A673 (cell line): ENCODE results near the gene MYO18B. TPM values are rescaled to one million over a fixed set of nuclear protein-coding genes. Genes with fewer than 3 reads are reported as not detected.

Experiments
- BruUV-seq: library from RNA; stranded (reverse); fragments of 400-500 nt; replicated peaks from 2 replicates; lab custom pipeline; 2021; lab: Mats Ljungman, UMichigan
- CTCF ChIA-PET: fragments of 300-600 bp; sonication (Branson Sonifier 250); formaldehyde crosslinking; loops from one replicate; lab custom pipeline; 2022; ENCODE audit warnings: antibody characterized with exemption; lab: Charles Lee
- POLR2A ChIA-PET: fragments of 300-600 bp; sonication (Branson Sonifier 250); formaldehyde crosslinking; loops from one replicate; lab custom pipeline; 2022; ENCODE audit warnings: antibody characterized with exemption; ENCODE audit not compliant: low non-redundant PET; lab: Charles Lee
- DNase-seq: peaks from one replicate; pipeline ENCODE4 v3.0.0-alpha.2; 2015; ENCODE audit warnings: low spot score
- H3K27ac ChIP-seq: fragments of 200-600 bp; sonication (generic); 2 replicates; pipeline ENCODE4 v1.5.1; 2016; ENCODE audit warnings: mixed run types, low read depth, mild to moderate bottlenecking, mixed read lengths, antibody characterized with exemption, low read length; ENCODE audit not compliant: poor library complexity, severe bottlenecking
- H3K27me3 ChIP-seq: fragments of 200-600 bp; sonication (generic); replicated peaks from 2 replicates; pipeline ENCODE4 v1.6.1; 2017; ENCODE audit warnings: mixed run types, low read depth, mild to moderate bottlenecking, mixed read lengths, antibody characterized with exemption, low read length; ENCODE audit not compliant: insufficient read depth, poor library complexity
- H3K36me3 ChIP-seq: fragments of 200-600 bp; sonication (generic); 2 replicates; pipeline ENCODE4 v1.6.1; 2016; ENCODE audit warnings: mixed run types, mild to moderate bottlenecking, mixed read lengths, antibody characterized with exemption, low read length; ENCODE audit not compliant: insufficient read depth, poor library complexity, severe bottlenecking
- H3K4me1 ChIP-seq: fragments of 200-600 bp; sonication (generic); 2 replicates; pipeline ENCODE4 v1.6.1; 2017; ENCODE audit warnings: mixed run types, mild to moderate bottlenecking, mixed read lengths, antibody characterized with exemption, low read length; ENCODE audit not compliant: insufficient read depth, poor library complexity, severe bottlenecking
- H3K4me3 ChIP-seq: fragments of 200-600 bp; sonication (generic); 2 replicates; pipeline ENCODE4 v1.5.1; 2016; ENCODE audit warnings: low read depth, mixed run types, mild to moderate bottlenecking, mixed read lengths, low read length; ENCODE audit not compliant: poor library complexity, severe bottlenecking
- H3K9me3 ChIP-seq: fragments of 200-600 bp; sonication (generic); 2 replicates; pipeline ENCODE4 v1.6.1; 2016; ENCODE audit warnings: mixed run types, low read depth, mild to moderate bottlenecking, mixed read lengths, antibody characterized with exemption, low read length; ENCODE audit not compliant: poor library complexity, severe bottlenecking
- EZH2 ChIP-seq: fragments of 200-600 bp; sonication (generic); IDR thresholded peaks from 2 replicates; pipeline ENCODE4 v1.6.1; 2017; ENCODE audit warnings: borderline replicate concordance, low read depth, mild to moderate bottlenecking, mixed read lengths, antibody characterized with exemption, low read length; ENCODE audit not compliant: poor library complexity, severe bottlenecking
- intact Hi-C: fragments of 100-400 bp; cut with micrococcal nuclease; formaldehyde crosslinking; loops from one replicate; pipeline ENCODE4 v1.10.0; 2022; ENCODE audit not compliant: unreplicated experiment
- total RNA-seq: library from RNA; stranded (reverse); gene quantifications from 2 replicates; pipeline ENCODE4 v1.2.3, GENCODE V29; 2021
- TF ChIP-seq, protein P1 (sequence below): fragments of 300-800, 200-600 bp; sonication (generic); conservative IDR thresholded peaks from 2 replicates; pipeline ENCODE4 v1.5.1; 2017; ENCODE audit warnings: low read depth, mild to moderate bottlenecking, antibody characterized with exemption, low read length, moderate library complexity, mixed read lengths

The MYO18B gene
- total RNA-seq, 1 experiment from 2014 or later = not detected

DNA sequence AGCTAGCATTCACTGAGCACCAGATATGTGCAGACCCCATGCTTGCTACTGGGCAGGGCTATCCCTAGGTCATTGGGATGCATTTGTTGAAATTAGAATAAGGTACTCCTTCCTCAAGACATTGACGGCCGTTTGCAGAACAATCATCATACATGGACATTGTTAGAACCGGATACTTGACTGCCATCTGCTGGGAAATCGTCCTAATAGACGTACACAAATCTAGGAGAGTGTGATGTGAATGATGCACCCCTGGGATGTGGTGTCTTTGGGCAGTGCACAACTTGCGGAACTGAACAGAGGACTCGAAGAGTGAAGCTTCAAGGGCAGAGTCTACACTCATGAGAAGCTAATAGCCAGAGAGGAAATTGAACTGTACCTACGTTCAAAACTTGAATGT lies 35.9 kb downstream of the MYO18B start:
- H3K27me3 ChIP-seq = no peaks in the 10 kb centered on the region
- intact Hi-C loops = loop anchor here (10.0 kb wide), 1 partner anchor 543 kb away; no protein-coding TSS in a partner anchor
- H3K9me3 ChIP-seq = no peaks in the 10 kb centered on the region
- H3K27ac ChIP-seq = no peak overlapping the region
- ChIA-PET POLR2A (no interaction called here), CTCF (no interaction called here)
- H3K4me1 ChIP-seq = peaks cover 5% of the 10 kb centered on the region
- no peak for TF ChIP-seq EZH2
- TF ChIP-seq, protein P1, sequence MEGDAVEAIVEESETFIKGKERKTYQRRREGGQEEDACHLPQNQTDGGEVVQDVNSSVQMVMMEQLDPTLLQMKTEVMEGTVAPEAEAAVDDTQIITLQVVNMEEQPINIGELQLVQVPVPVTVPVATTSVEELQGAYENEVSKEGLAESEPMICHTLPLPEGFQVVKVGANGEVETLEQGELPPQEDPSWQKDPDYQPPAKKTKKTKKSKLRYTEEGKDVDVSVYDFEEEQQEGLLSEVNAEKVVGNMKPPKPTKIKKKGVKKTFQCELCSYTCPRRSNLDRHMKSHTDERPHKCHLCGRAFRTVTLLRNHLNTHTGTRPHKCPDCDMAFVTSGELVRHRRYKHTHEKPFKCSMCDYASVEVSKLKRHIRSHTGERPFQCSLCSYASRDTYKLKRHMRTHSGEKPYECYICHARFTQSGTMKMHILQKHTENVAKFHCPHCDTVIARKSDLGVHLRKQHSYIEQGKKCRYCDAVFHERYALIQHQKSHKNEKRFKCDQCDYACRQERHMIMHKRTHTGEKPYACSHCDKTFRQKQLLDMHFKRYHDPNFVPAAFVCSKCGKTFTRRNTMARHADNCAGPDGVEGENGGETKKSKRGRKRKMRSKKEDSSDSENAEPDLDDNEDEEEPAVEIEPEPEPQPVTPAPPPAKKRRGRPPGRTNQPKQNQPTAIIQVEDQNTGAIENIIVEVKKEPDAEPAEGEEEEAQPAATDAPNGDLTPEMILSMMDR = peak; percentile 53
- H3K36me3 ChIP-seq = no peaks in the 10 kb centered on the region
- H3K4me3 ChIP-seq = no peak overlapping the region
- BruUV-seq = no TSS peak
- peak; percentile 66 for DNase-seq

- H3K36me3 ChIP-seq = no peaks in the 10 kb centered on the region
- H3K4me3 ChIP-seq = no peak overlapping the region
- TF ChIP-seq EZH2 = no peak
- TF ChIP-seq, protein P1 = no peak
- ChIA-PET POLR2A (no interaction called here), CTCF (no interaction called here)
- H3K27me3 ChIP-seq = no peaks in the 10 kb centered on the region
- intact Hi-C loops = loop anchor here (10.0 kb wide), 1 partner anchor 545 kb away; no protein-coding TSS in a partner anchor
- H3K4me1 ChIP-seq = peaks cover 5% of the 10 kb centered on the region
- H3K27ac ChIP-seq = no peak overlapping the region
- H3K9me3 ChIP-seq = no peaks in the 10 kb centered on the region
- no TSS peak for BruUV-seq
- DNase-seq = no peak
Observed at GRCh38 chr22:25779426-25779825, 37.4 kb downstream of the MYO18B start.

GRCh38 chr22:25779890-25780289 lies 37.9 kb downstream of the MYO18B start:
- no peaks in the 10 kb centered on the region for H3K27me3 ChIP-seq
- BruUV-seq = no TSS peak
- CTCF ChIA-PET = no interaction called here
- no peak overlapping the region for H3K27ac ChIP-seq
- POLR2A ChIA-PET = no interaction called here
- no peak overlapping the region for H3K4me3 ChIP-seq
- H3K9me3 ChIP-seq = no peaks in the 10 kb centered on the region
- H3K4me1 ChIP-seq = peaks cover 5% of the 10 kb centered on the region
- no peak for DNase-seq
- no peak for TF ChIP-seq EZH2
- TF ChIP-seq, protein P1 = no peak
- intact Hi-C loops = loop anchor here (10.0 kb wide), 1 partner anchor 545 kb away; no protein-coding TSS in a partner anchor
- no peaks in the 10 kb centered on the region for H3K36me3 ChIP-seq
